Measurements from ENCODE around the gene FLRT2.

Gene FLRT2

DNA sequence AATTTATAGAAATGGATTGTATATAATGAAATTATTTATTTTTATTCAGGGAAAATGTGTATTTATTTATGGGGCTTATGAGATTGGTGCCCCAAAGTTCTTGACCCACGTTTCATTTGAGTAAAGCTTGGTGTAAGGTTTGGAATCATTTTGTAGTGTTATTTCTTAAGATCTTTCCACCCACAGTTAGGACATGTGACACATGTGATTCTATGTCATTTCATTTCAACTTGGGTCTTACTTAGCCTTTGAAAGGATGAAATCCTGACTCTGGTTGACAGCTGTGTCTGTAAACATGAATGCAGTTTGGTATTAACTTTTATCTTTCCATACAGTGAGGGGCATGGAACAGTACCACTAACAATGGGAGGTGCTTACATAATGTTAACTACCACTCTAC, 51.7 kb downstream of the FLRT2 start:
- no peak for TF ChIP-seq POLR2AphosphoS5 (IDR thresholded peaks at IDR 0.05; ENCODE audit: low read depth, low read length)
- no peak for TF ChIP-seq TAF1 (IDR thresholded peaks at IDR 0.05; ENCODE audit: borderline replicate concordance, insufficient read depth, low read length)
- TF ChIP-seq REST (IDR thresholded peaks at IDR 0.05; ENCODE audit: insufficient read depth in 1 of 2, low read depth in 2 of 2, low read length in 2 of 2) = no peak
- no peak for TF ChIP-seq FOXP2 (optimal IDR thresholded peaks at IDR 0.05; ENCODE audit: borderline replicate concordance, extremely low read depth, extremely low read length, insufficient read depth)
- TF ChIP-seq SIN3A (IDR thresholded peaks at IDR 0.05; ENCODE audit: borderline replicate concordance, insufficient read depth, low read length) = no peak

GRCh38 chr14:85583380-85583779, 53.4 kb downstream of the FLRT2 start:
- TF ChIP-seq TAF1 (IDR thresholded peaks at IDR 0.05; ENCODE audit: borderline replicate concordance, insufficient read depth, low read length) = no peak
- no peak for TF ChIP-seq REST (IDR thresholded peaks at IDR 0.05; ENCODE audit: insufficient read depth in 1 of 2, low read depth in 2 of 2, low read length in 2 of 2)
- no peak for TF ChIP-seq FOXP2 (optimal IDR thresholded peaks at IDR 0.05; ENCODE audit: borderline replicate concordance, extremely low read depth, extremely low read length, insufficient read depth)
- no peak for TF ChIP-seq SIN3A (IDR thresholded peaks at IDR 0.05; ENCODE audit: borderline replicate concordance, insufficient read depth, low read length)
- no peak for TF ChIP-seq POLR2AphosphoS5 (IDR thresholded peaks at IDR 0.05; ENCODE audit: low read depth, low read length)

DNA sequence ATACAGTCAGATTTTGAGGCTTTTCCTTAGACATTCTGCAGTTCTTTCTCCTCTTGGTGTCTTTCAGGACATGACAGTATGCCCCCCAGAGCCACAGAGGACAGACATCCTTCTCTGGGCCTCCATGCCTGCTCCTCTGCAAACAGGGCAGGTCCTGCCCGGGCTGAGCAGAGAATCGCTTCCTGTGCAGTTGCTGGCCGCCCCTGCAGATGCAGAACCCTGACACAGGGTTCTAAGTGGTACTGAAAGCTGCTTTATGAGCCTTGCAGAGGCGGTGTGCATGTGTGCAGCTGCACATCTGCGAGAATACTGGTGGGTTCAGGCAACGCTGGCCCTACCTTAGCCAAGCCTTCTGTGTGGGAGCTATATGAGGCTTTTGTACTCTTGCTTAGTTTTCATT, 54.5 kb downstream of the FLRT2 start:
- no peak for TF ChIP-seq POLR2AphosphoS5 (IDR thresholded peaks at IDR 0.05; ENCODE audit: low read depth, low read length)
- no peak for TF ChIP-seq FOXP2 (optimal IDR thresholded peaks at IDR 0.05; ENCODE audit: borderline replicate concordance, extremely low read depth, extremely low read length, insufficient read depth)
- TF ChIP-seq REST (IDR thresholded peaks at IDR 0.05; ENCODE audit: insufficient read depth in 1 of 2, low read depth in 2 of 2, low read length in 2 of 2) = no peak
- no peak for TF ChIP-seq SIN3A (IDR thresholded peaks at IDR 0.05; ENCODE audit: borderline replicate concordance, insufficient read depth, low read length)
- no peak for TF ChIP-seq TAF1 (IDR thresholded peaks at IDR 0.05; ENCODE audit: borderline replicate concordance, insufficient read depth, low read length)

GRCh38 chr14:85587151-85587711, 57.3 kb downstream of the FLRT2 start:
- no peak for TF ChIP-seq TAF1 (IDR thresholded peaks at IDR 0.05; ENCODE audit: borderline replicate concordance, insufficient read depth, low read length)
- TF ChIP-seq POLR2AphosphoS5 (IDR thresholded peaks at IDR 0.05; ENCODE audit: low read depth, low read length) = no peak
- TF ChIP-seq FOXP2 (optimal IDR thresholded peaks at IDR 0.05; ENCODE audit: borderline replicate concordance, extremely low read depth, extremely low read length, insufficient read depth) = no peak
- TF ChIP-seq REST (IDR thresholded peaks at IDR 0.05; ENCODE audit: insufficient read depth in 1 of 2, low read depth in 2 of 2, low read length in 2 of 2) = no peak
- no peak for TF ChIP-seq SIN3A (IDR thresholded peaks at IDR 0.05; ENCODE audit: borderline replicate concordance, insufficient read depth, low read length)

GRCh38 chr14:85590784-85591183, 60.8 kb downstream of the FLRT2 start:
- TF ChIP-seq POLR2AphosphoS5 (IDR thresholded peaks at IDR 0.05; ENCODE audit: low read depth, low read length) = no peak
- no peak for TF ChIP-seq SIN3A (IDR thresholded peaks at IDR 0.05; ENCODE audit: borderline replicate concordance, insufficient read depth, low read length)
- TF ChIP-seq FOXP2 (optimal IDR thresholded peaks at IDR 0.05; ENCODE audit: borderline replicate concordance, extremely low read depth, extremely low read length, insufficient read depth) = no peak
